ENCODE data around the gene USP6NL. TPM values are rescaled to one million over a fixed set of nuclear protein-coding genes. Genes with fewer than 3 reads are reported as not detected.

USP6NL gene
- total RNA-seq, 1 experiment from 2014 or later, result 35.6 TPM

- H3K9me3 Mint-ChIP-seq (ENCODE audit: unreplicated experiment), result no peaks in the 10 kb centered on the region
- no peaks in the 10 kb centered on the region for H3K36me3 Mint-ChIP-seq (ENCODE audit: insufficient read depth, unreplicated experiment)
- POLR2A ChIA-PET, result no interaction called here
- H3K4me1 Mint-ChIP-seq (ENCODE audit: low read depth, unreplicated experiment), result peaks cover 6% of the 10 kb centered on the region
- Histone ChIP-seq H3K36me3 (ENCODE audit: control insufficient read depth, insufficient read depth, low read length) (no peaks in the 10 kb centered on the region), H3K4me1 (no peaks in the 10 kb centered on the region), H3K9me3 (no peaks in the 10 kb centered on the region), H3K27me3 (replicated peaks; ENCODE audit: control insufficient read depth, insufficient read depth, low read length) (no peaks in the 10 kb centered on the region; the same call in 1 of the 2 replicates), H3K4me3 (ENCODE audit: low read depth, low read length) (no peak overlapping the region)
- no peak overlapping the region for H3K4me3 Mint-ChIP-seq (ENCODE audit: unreplicated experiment)
- intact Hi-C loops (cut with micrococcal nuclease; ENCODE audit: unreplicated experiment), result no loop called here
- peaks cover 12% of the 10 kb centered on the region for H3K27me3 Mint-ChIP-seq (ENCODE audit: insufficient read depth, unreplicated experiment)
- no TSS peak for BruUV-seq (replicated peaks)
- TF ChIP-seq, protein P1, sequence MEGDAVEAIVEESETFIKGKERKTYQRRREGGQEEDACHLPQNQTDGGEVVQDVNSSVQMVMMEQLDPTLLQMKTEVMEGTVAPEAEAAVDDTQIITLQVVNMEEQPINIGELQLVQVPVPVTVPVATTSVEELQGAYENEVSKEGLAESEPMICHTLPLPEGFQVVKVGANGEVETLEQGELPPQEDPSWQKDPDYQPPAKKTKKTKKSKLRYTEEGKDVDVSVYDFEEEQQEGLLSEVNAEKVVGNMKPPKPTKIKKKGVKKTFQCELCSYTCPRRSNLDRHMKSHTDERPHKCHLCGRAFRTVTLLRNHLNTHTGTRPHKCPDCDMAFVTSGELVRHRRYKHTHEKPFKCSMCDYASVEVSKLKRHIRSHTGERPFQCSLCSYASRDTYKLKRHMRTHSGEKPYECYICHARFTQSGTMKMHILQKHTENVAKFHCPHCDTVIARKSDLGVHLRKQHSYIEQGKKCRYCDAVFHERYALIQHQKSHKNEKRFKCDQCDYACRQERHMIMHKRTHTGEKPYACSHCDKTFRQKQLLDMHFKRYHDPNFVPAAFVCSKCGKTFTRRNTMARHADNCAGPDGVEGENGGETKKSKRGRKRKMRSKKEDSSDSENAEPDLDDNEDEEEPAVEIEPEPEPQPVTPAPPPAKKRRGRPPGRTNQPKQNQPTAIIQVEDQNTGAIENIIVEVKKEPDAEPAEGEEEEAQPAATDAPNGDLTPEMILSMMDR (IDR thresholded peaks at IDR 0.05; ENCODE audit: insufficient read depth in 1 of 2, low read depth in 1 of 2, low read length in 1 of 2, severe bottlenecking in 1 of 2, unreplicated experiment in 1 of 2), result no peak
- CTCF ChIA-PET, result interaction anchor here (0.6 kb wide), 1 partner anchor 60 kb away, joined by 3 read pairs; no protein-coding TSS in a partner anchor
- no peak overlapping the region for H3K27ac Mint-ChIP-seq (ENCODE audit: unreplicated experiment)
- DNase-seq, result no peak
These were observed 164.6 kb downstream of the USP6NL start for GRCh38 chr10:11446864-11447263.

- Histone ChIP-seq H3K9me3 (no peaks in the 10 kb centered on the region), H3K4me3 (ENCODE audit: low read depth, low read length) (no peak overlapping the region), H3K36me3 (ENCODE audit: control insufficient read depth, insufficient read depth, low read length) (no peaks in the 10 kb centered on the region), H3K27me3 (replicated peaks; ENCODE audit: control insufficient read depth, insufficient read depth, low read length) (no peaks in the 10 kb centered on the region; the same call in 1 of the 2 replicates), H3K4me1 (no peaks in the 10 kb centered on the region)
- CTCF ChIA-PET, result no interaction called here
- Mint-ChIP-seq H3K27me3 (ENCODE audit: insufficient read depth, unreplicated experiment) (peaks cover 10% of the 10 kb centered on the region), H3K9me3 (ENCODE audit: unreplicated experiment) (no peaks in the 10 kb centered on the region), H3K4me3 (ENCODE audit: unreplicated experiment) (no peak overlapping the region), H3K36me3 (ENCODE audit: insufficient read depth, unreplicated experiment) (no peaks in the 10 kb centered on the region), H3K27ac (ENCODE audit: unreplicated experiment) (no peak overlapping the region), H3K4me1 (ENCODE audit: low read depth, unreplicated experiment) (peaks cover 6% of the 10 kb centered on the region)
- TF ChIP-seq, protein P1 (IDR thresholded peaks at IDR 0.05; ENCODE audit: insufficient read depth in 1 of 2, low read depth in 1 of 2, low read length in 1 of 2, severe bottlenecking in 1 of 2, unreplicated experiment in 1 of 2), result no peak
- DNase-seq, result no peak
- BruUV-seq (replicated peaks), result no TSS peak
- POLR2A ChIA-PET, result no interaction called here
- intact Hi-C loops (cut with micrococcal nuclease; ENCODE audit: unreplicated experiment), result no loop called here
These were observed 165.3 kb downstream of the USP6NL start for GRCh38 chr10:11446133-11446532.

DNA sequence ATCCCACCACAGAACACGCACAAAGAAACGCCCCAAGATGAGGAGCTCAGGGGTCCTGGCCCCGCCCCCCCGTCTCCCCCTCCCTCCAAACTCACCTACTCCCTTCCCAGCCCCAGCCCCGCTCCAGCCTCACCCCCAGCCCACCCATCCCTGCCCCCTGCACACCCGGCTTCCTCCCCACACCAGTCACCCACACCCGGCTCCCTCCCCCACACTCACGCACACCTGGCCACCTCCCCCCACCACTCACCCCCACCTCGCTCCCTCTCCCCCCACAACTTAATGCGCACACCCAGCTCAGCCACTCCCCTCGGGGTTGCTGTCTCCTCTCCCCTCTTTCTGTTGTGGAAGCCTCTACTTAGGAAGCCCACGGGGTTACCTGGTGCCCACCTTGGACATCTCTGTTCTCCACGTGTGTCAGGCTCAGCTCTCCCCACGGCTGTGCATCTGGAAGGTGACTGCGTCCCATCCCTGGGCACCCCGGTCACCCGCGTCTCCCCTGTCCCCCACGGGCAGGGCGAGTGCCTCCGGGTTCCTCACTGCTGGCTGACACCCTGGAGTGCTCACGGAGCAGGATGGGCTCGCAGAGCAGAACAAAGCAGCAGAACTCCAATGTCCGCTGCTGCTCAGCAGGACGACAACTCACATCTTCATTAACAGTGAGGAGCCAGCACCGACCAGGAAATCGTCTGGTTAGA is 166.8 kb downstream of the USP6NL start:
- Mint-ChIP-seq H3K4me1 (ENCODE audit: low read depth, unreplicated experiment) (peaks cover 6% of the 10 kb centered on the region), H3K9me3 (ENCODE audit: unreplicated experiment) (no peaks in the 10 kb centered on the region), H3K27ac (ENCODE audit: unreplicated experiment) (no peak overlapping the region), H3K36me3 (ENCODE audit: insufficient read depth, unreplicated experiment) (no peaks in the 10 kb centered on the region), H3K4me3 (ENCODE audit: unreplicated experiment) (no peak overlapping the region), H3K27me3 (ENCODE audit: insufficient read depth, unreplicated experiment) (peaks cover 10% of the 10 kb centered on the region)
- DNase-seq, result no peak
- intact Hi-C loops (cut with micrococcal nuclease; ENCODE audit: unreplicated experiment), result no loop called here
- ChIA-PET POLR2A (no interaction called here), CTCF (no interaction called here)
- no peaks in the 10 kb centered on the region for H3K4me1 ChIP-seq
- TF ChIP-seq, protein P1 (IDR thresholded peaks at IDR 0.05; ENCODE audit: insufficient read depth in 1 of 2, low read depth in 1 of 2, low read length in 1 of 2, severe bottlenecking in 1 of 2, unreplicated experiment in 1 of 2), result no peak
- BruUV-seq (replicated peaks), result no TSS peak
- H3K27me3 ChIP-seq (replicated peaks; ENCODE audit: control insufficient read depth, insufficient read depth, low read length), result no peaks in the 10 kb centered on the region; the same call in 1 of the 2 replicates
- H3K4me3 ChIP-seq (ENCODE audit: low read depth, low read length), result no peak overlapping the region
- H3K36me3 ChIP-seq (ENCODE audit: control insufficient read depth, insufficient read depth, low read length), result no peaks in the 10 kb centered on the region
- H3K9me3 ChIP-seq, result no peaks in the 10 kb centered on the region

All from Caco-2 (cell line).